Activated CD8-positive, alpha-beta memory T cell treated with anti-CD3 and anti-CD28 coated beads, Interleukin-2, amount 50 U/mL, for 24 hours (primary cell): Measurements from ENCODE around the gene PPT2.
"Not testable (repeated sequence)": the region's sequence is repeated elsewhere in the genome, so short reads cannot be mapped to it uniquely, and the experiment has no call there.

Experiments
- DNase-seq: peaks from one replicate; pipeline ENCODE4 v3.0.0-alpha.2; 2020; ENCODE audit errors: extremely low read depth

Gene PPT2

GRCh38 chr6:32210191-32210601 is 56.3 kb downstream of the PPT2 start:
- DNase-seq: no peak

DNA sequence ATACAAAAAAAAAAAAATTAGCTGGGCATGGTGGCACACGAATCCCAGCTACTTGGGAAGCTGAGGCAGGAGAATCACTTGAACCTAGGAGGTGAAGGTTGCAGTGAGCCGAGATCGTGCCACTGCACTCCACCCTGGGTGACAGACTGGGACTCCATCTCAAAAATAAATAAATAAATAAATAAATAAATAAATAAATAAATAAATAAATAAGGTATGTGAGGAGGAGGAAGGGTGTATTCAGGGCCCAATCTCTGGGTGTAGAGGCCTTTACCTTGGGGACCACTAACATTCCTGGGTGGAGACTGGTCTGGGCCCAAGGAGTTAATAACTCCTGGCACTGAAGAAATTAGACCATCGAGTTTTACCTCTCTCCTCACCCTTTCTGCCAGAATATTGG is 57.5 kb downstream of the PPT2 start:
- not testable (repeated sequence) for DNase-seq

GRCh38 chr6:32212076-32212760 is 58.3 kb downstream of the PPT2 start:
- no peak for DNase-seq
